ENCODE measurements around the gene HAUS6. TPM values are rescaled to one million over a fixed set of nuclear protein-coding genes. Genes with fewer than 3 reads are reported as not detected.

HAUS6 gene
- total and polyA plus RNA-seq, 2 of the 13 experiments (the other 11 are each of a cell fraction or from before 2014, with no cell fraction given), result 9.8 to 31.1 TPM

- H3K4me2 ChIP-seq (ENCODE audit: low read depth, low read length), result no peak overlapping the region
- ChIA-PET POLR2A (no interaction called here), CTCF (ENCODE audit: low intra/inter-chr PET ratio, low total read pairs) (no interaction called here)
- H3K27ac ChIP-seq (ENCODE audit: extremely low read length, insufficient read depth, low read length), result no peak overlapping the region
- no peak for DNase-seq (ENCODE audit: low spot score)
- in situ Hi-C loops (cut with HindIII; ENCODE audit: extremely low pct_ligation_motif_present, low pct_unique_long_range_greater_than_20kb), result loop anchor here (25.0 kb wide), 1 partner anchor 1219 kb away; no protein-coding TSS in a partner anchor
- no peak overlapping the region for H3K9ac ChIP-seq (ENCODE audit: insufficient read depth, low read depth, low read length)
- no TSS peak for BruUV-seq (replicated peaks)
- H3K79me2 ChIP-seq (ENCODE audit: insufficient read depth, low read length), result no peaks in the 10 kb centered on the region
- H3K4me1 ChIP-seq (ENCODE audit: insufficient read depth, low read length), result no peaks in the 10 kb centered on the region
- no peak for ATAC-seq
- H3K4me3 ChIP-seq (replicated peaks in 1 of 3; ENCODE audit: insufficient read depth in 1 of 3, low read depth in 2 of 3, low read length in 3 of 3), result no peak overlapping the region
- intact Hi-C loops (cut with micrococcal nuclease; ENCODE audit: unreplicated experiment), result no loop called here
- WGBS (ENCODE audit: low lambda C conversion rate), result 0% methylated on average over 1 of the region's 1 CpG
- TF ChIP-seq SNAPC4 (CRISPR knock-in tag; IDR thresholded peaks at IDR 0.05) (no peak), RFX1 (IDR thresholded peaks at IDR 0.05) (no peak), ZNF746 (CRISPR knock-in tag; IDR thresholded peaks at IDR 0.05) (no peak)
- TF ChIP-seq, protein P1, sequence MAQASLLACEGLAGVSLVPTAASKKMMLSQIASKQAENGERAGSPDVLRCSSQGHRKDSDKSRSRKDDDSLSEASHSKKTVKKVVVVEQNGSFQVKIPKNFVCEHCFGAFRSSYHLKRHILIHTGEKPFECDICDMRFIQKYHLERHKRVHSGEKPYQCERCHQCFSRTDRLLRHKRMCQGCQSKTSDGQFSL (CRISPR knock-in tag; IDR thresholded peaks at IDR 0.05), result no peak
- H2AFZ ChIP-seq (ENCODE audit: low read length), result no peak overlapping the region
- no peaks in the 10 kb centered on the region for H3K9me3 ChIP-seq (ENCODE audit: low read length)
- H4K20me1 ChIP-seq (ENCODE audit: insufficient read depth, low read length), result no peaks in the 10 kb centered on the region
- no peaks in the 10 kb centered on the region for H3K36me3 ChIP-seq (replicated peaks in 1 of 2; ENCODE audit: control insufficient read depth in 1 of 2, insufficient read depth in 2 of 2, low read length in 2 of 2)
- FAIRE-seq, result no peak
- H3K27me3 ChIP-seq (ENCODE audit: control insufficient read depth in 1 of 2, insufficient read depth in 2 of 2, low read length in 2 of 2), result peaks cover 0 to 5% of the 10 kb centered on the region in 2 experiments; a peak in 1 of 5 replicates
These were observed 71.8 kb downstream of the HAUS6 start for GRCh38 chr9:19030899-19031298.

Measured in HepG2 (cell line).